Cardiac fibroblast (primary cell): ENCODE data around the gene KIF3B.
A peak's percentile ranks its signal among the peaks of the same experiment; 100 is the strongest.

ENCODE experiments used
- DNase-seq, 2 donors: peaks; one replicate each; pipeline versions ENCODE4 v3.0.0 to v3.0.0-alpha.2; 2010; ENCODE audit warnings: low read depth in 2 of 2
- H3K4me3 ChIP-seq, 2 donors: replicated peaks in 1 of 2; 1 replicate in 1 of 2; 2 replicates in 1 of 2; pipeline ENCODE4 v1.5.1; 2011; ENCODE audit warnings: low read depth in 2 of 2, low read length in 2 of 2, mild to moderate bottlenecking in 2 of 2, moderate library complexity in 1 of 2
- TF ChIP-seq, protein P1 (sequence below): IDR thresholded peaks from one replicate; pipeline ENCODE4 v1.5.1; 2011; ENCODE audit warnings: low read depth, mild to moderate bottlenecking, low read length, inconsistent platforms

Gene KIF3B

GRCh38 chr20:32360333-32360634, 82.8 kb downstream of the KIF3B start:
- TF ChIP-seq, protein P1, sequence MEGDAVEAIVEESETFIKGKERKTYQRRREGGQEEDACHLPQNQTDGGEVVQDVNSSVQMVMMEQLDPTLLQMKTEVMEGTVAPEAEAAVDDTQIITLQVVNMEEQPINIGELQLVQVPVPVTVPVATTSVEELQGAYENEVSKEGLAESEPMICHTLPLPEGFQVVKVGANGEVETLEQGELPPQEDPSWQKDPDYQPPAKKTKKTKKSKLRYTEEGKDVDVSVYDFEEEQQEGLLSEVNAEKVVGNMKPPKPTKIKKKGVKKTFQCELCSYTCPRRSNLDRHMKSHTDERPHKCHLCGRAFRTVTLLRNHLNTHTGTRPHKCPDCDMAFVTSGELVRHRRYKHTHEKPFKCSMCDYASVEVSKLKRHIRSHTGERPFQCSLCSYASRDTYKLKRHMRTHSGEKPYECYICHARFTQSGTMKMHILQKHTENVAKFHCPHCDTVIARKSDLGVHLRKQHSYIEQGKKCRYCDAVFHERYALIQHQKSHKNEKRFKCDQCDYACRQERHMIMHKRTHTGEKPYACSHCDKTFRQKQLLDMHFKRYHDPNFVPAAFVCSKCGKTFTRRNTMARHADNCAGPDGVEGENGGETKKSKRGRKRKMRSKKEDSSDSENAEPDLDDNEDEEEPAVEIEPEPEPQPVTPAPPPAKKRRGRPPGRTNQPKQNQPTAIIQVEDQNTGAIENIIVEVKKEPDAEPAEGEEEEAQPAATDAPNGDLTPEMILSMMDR: no peak
- H3K4me3 ChIP-seq: peak overlapping the region; percentile 11 to 65
- DNase-seq: no peak

- no peak overlapping the region for H3K4me3 ChIP-seq
- TF ChIP-seq, protein P1: no peak
- no peak for DNase-seq
These were observed 85.5 kb downstream of the KIF3B start for GRCh38 chr20:32362901-32363364.

GRCh38 chr20:32363492-32363891, 86.0 kb downstream of the KIF3B start:
- no peak overlapping the region for H3K4me3 ChIP-seq
- no peak for DNase-seq
- TF ChIP-seq, protein P1: no peak

DNA sequence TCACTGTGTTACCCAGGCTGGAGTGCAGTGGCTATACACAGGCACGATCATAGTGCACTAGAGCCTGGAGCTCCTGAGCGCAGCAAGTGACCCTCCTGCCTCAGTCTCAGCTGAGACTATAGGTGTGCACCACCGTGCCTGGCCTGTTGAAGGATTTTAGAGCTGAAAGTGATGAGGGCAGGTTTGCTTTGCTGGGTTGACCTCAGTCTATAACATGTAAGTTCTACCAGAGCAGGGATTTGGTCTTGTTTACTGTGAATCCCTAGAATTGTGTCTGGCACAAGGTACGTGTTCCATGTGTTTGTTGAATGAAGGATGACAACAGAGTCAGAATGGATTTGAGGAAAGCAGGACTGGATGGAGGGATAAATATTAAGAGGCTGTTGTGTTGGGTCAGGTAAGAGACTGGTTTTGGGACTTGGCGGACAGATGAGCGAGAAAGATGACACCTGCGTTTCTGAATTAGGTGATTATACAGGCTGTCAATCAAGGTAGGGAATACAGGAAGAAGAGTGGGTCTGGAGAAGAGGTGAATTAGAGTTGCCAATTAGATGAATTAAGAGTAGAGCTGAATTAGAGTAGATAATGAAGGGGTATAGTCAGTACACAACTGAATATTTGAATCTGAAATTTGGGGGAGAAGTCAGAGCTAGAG, 87.2 kb downstream of the KIF3B start:
- no peak for DNase-seq
- TF ChIP-seq, protein P1: no peak
- no peak overlapping the region for H3K4me3 ChIP-seq

DNA sequence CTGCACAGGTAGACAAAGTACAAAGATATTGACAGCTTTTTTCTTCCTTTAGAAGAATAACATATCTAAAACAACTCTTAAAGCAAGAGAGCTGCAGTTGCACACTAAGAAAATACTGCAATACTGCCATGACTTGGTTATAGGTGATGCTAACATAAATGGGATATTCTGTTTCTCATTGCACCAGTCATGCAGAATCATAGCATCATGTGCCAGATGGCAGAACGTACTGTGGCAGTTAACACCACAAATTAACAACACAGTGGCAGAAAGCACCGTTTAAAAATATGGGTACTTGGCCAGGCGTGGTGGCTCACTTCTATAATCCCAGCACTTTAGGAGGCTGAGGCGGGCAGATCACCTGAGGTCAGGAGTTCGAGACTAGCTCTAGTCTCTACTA, 88.1 kb downstream of the KIF3B start:
- TF ChIP-seq, protein P1: no peak
- no peak overlapping the region for H3K4me3 ChIP-seq
- no peak for DNase-seq

GRCh38 chr20:32366380-32366779, 88.9 kb downstream of the KIF3B start:
- TF ChIP-seq, protein P1: no peak
- no peak for DNase-seq
- H3K4me3 ChIP-seq: no peak overlapping the region

GRCh38 chr20:32368323-32368722, 90.9 kb downstream of the KIF3B start:
- no peak overlapping the region for H3K4me3 ChIP-seq
- no peak for DNase-seq
- TF ChIP-seq, protein P1: no peak
